OCI-LY1 (cell line): ENCODE data around the gene RAI2.

Experiments used
- EZH2 ChIP-seq: fragments of 200-600 bp; sonication (generic), shearing (Covaris generic); IDR thresholded peaks from 2 replicates; pipeline ENCODE4 v1.8.0; 2017; ENCODE audit warnings: borderline replicate concordance, mixed run types, mild to moderate bottlenecking, antibody characterized with exemption, low read length, moderate library complexity, mixed read lengths
- TF ChIP-seq, protein P1 (sequence below): fragments of 200-600 bp; sonication (generic), shearing (Covaris generic); IDR thresholded peaks from 2 replicates; pipeline ENCODE4 v1.5.1; 2017; ENCODE audit warnings: mild to moderate bottlenecking, antibody characterized with exemption, low read length, moderate library complexity, mixed read lengths

DNA sequence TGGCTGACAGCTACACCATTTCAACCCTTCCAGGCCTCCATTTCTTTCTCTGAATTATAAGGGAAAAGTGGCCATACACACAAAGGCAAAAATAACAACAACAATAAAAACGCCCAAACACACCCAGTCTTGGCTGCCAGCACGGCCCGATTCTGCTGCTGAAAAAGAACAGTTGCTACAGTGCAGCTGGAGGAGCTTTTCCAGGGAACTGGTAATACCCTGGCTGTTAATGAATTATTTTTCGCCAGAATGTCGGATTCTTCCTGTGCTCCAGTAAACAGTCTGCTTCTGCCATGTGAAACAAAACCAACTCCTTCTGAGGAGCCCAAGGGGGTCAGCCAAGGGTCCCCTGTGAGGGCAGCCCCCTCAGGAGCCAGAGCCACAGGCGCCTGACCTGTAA, 6.6 kb downstream of the RAI2 start:
- TF ChIP-seq, protein P1, sequence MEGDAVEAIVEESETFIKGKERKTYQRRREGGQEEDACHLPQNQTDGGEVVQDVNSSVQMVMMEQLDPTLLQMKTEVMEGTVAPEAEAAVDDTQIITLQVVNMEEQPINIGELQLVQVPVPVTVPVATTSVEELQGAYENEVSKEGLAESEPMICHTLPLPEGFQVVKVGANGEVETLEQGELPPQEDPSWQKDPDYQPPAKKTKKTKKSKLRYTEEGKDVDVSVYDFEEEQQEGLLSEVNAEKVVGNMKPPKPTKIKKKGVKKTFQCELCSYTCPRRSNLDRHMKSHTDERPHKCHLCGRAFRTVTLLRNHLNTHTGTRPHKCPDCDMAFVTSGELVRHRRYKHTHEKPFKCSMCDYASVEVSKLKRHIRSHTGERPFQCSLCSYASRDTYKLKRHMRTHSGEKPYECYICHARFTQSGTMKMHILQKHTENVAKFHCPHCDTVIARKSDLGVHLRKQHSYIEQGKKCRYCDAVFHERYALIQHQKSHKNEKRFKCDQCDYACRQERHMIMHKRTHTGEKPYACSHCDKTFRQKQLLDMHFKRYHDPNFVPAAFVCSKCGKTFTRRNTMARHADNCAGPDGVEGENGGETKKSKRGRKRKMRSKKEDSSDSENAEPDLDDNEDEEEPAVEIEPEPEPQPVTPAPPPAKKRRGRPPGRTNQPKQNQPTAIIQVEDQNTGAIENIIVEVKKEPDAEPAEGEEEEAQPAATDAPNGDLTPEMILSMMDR: no peak
- TF ChIP-seq EZH2: no peak
